ENCODE results near the gene ASIC2. TPM values are rescaled to one million over a fixed set of nuclear protein-coding genes. Genes with fewer than 3 reads are reported as not detected.
A peak's percentile ranks its signal among the peaks of the same experiment; 100 is the strongest.

The ASIC2 gene
- total RNA-seq, 1 donor = 0.18 TPM

- no peak for TF ChIP-seq CTCF (IDR thresholded peaks at IDR 0.05; ENCODE audit: insufficient read depth, low read length)
- DNase-seq (ENCODE audit: low read depth) = peak; percentile 13
- no peak overlapping the region for H3K4me3 ChIP-seq (ENCODE audit: low read depth, low read length)
These were observed 128.8 kb downstream of the ASIC2 start for GRCh38 chr17:33164169-33164881.

GRCh38 chr17:33163533-33164168, 129.4 kb downstream of the ASIC2 start:
- H3K4me3 ChIP-seq (ENCODE audit: low read depth, low read length) = no peak overlapping the region
- no peak for DNase-seq (ENCODE audit: low read depth)
- TF ChIP-seq CTCF (IDR thresholded peaks at IDR 0.05; ENCODE audit: insufficient read depth, low read length) = no peak

- H3K4me3 ChIP-seq (ENCODE audit: low read depth, low read length) = no peak overlapping the region
- no peak for DNase-seq (ENCODE audit: low read depth)
- TF ChIP-seq CTCF (IDR thresholded peaks at IDR 0.05; ENCODE audit: insufficient read depth, low read length) = no peak
These were observed 138.1 kb downstream of the ASIC2 start for GRCh38 chr17:33154869-33155455.

GRCh38 chr17:33152783-33153182, 140.3 kb downstream of the ASIC2 start:
- no peak for TF ChIP-seq CTCF (IDR thresholded peaks at IDR 0.05; ENCODE audit: insufficient read depth, low read length)
- DNase-seq (ENCODE audit: low read depth) = no peak
- H3K4me3 ChIP-seq (ENCODE audit: low read depth, low read length) = no peak overlapping the region

GRCh38 chr17:33151565-33151964, 141.5 kb downstream of the ASIC2 start:
- DNase-seq (ENCODE audit: low read depth) = no peak
- no peak overlapping the region for H3K4me3 ChIP-seq (ENCODE audit: low read depth, low read length)
- TF ChIP-seq CTCF (IDR thresholded peaks at IDR 0.05; ENCODE audit: insufficient read depth, low read length) = no peak

GRCh38 chr17:33145941-33146340, 147.2 kb downstream of the ASIC2 start:
- DNase-seq (ENCODE audit: low read depth) = no peak
- no peak overlapping the region for H3K4me3 ChIP-seq (ENCODE audit: low read depth, low read length)
- TF ChIP-seq CTCF (IDR thresholded peaks at IDR 0.05; ENCODE audit: insufficient read depth, low read length) = no peak

All from fibroblast of the aortic adventitia (primary cell).